Lower leg skin (tissue), 3 donors: ENCODE results near the gene GATB.

Experiments
- POLR2A ChIP-seq, 2 donors: fragments of 450-650 bp; IDR thresholded peaks; one replicate each; pipeline ENCODE4 v1.6.1; 2016 to 2017; ENCODE audit warnings: antibody characterized with exemption in 2 of 2, mild to moderate bottlenecking in 1 of 2, moderate library complexity in 1 of 2
- TF ChIP-seq, protein P1 (sequence below), 3 donors: fragments of 450-650 bp; IDR thresholded peaks; one replicate each; pipeline ENCODE4 v1.5.1; 2016; ENCODE audit warnings: antibody characterized with exemption in 3 of 3, mild to moderate bottlenecking in 3 of 3, moderate library complexity in 2 of 3

GRCh38 chr4:151810476-151810875, 49.7 kb upstream of the GATB start:
- TF ChIP-seq, protein P1, sequence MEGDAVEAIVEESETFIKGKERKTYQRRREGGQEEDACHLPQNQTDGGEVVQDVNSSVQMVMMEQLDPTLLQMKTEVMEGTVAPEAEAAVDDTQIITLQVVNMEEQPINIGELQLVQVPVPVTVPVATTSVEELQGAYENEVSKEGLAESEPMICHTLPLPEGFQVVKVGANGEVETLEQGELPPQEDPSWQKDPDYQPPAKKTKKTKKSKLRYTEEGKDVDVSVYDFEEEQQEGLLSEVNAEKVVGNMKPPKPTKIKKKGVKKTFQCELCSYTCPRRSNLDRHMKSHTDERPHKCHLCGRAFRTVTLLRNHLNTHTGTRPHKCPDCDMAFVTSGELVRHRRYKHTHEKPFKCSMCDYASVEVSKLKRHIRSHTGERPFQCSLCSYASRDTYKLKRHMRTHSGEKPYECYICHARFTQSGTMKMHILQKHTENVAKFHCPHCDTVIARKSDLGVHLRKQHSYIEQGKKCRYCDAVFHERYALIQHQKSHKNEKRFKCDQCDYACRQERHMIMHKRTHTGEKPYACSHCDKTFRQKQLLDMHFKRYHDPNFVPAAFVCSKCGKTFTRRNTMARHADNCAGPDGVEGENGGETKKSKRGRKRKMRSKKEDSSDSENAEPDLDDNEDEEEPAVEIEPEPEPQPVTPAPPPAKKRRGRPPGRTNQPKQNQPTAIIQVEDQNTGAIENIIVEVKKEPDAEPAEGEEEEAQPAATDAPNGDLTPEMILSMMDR (IDR thresholded peaks at IDR 0.05), result no peak
- TF ChIP-seq POLR2A (IDR thresholded peaks at IDR 0.05), result no peak
